Smooth muscle cell (in vitro differentiated cells): ENCODE data around the gene RUFY1. TPM values are rescaled to one million over a fixed set of nuclear protein-coding genes. Genes with fewer than 3 reads are reported as not detected.
A peak's percentile ranks its signal among the peaks of the same experiment; 100 is the strongest.
"Not testable (repeated sequence)": the region's sequence is repeated elsewhere in the genome, so short reads cannot be mapped to it uniquely, and the experiment has no call there.

ENCODE experiments used
- DNase-seq: peaks from one replicate; lab custom pipeline; 2025; ENCODE audit not compliant: unreplicated experiment; lab: John Stamatoyannopoulos, UW
- H2AFZ ChIP-seq: fragments of 200-600 bp; sonication (generic); 2 replicates; pipeline ENCODE4 v1.6.0; 2016; ENCODE audit warnings: antibody characterized with exemption, low read depth, mild to moderate bottlenecking
- H3F3A ChIP-seq: fragments of 200-600 bp; sonication (generic); 2 replicates; pipeline ENCODE4 v1.6.0; 2017; ENCODE audit warnings: antibody characterized with exemption, low read depth
- H3K27ac ChIP-seq: fragments of 200-600 bp; sonication (generic); 2 replicates; pipeline ENCODE4 v1.5.1; 2016; ENCODE audit warnings: low read depth, mild to moderate bottlenecking
- H3K27me3 ChIP-seq: fragments of 200-600 bp; sonication (generic); 2 replicates; pipeline ENCODE4 v1.6.1; 2016; ENCODE audit warnings: low read depth, mild to moderate bottlenecking
- H3K36me3 ChIP-seq: fragments of 200-600 bp; sonication (generic); 2 replicates; pipeline ENCODE4 v1.5.1; 2016; ENCODE audit warnings: low read depth
- H3K4me1 ChIP-seq: fragments of 200-600 bp; sonication (generic); 2 replicates; pipeline ENCODE4 v1.5.1; 2016; ENCODE audit warnings: low read depth
- H3K4me2 ChIP-seq: fragments of 200-600 bp; sonication (generic); 2 replicates; pipeline ENCODE4 v1.6.0; 2016; ENCODE audit warnings: mild to moderate bottlenecking
- H3K4me3 ChIP-seq: fragments of 200-600 bp; sonication (generic); 2 replicates; pipeline ENCODE4 v1.5.1; 2016; ENCODE audit warnings: mild to moderate bottlenecking
- H3K79me2 ChIP-seq: fragments of 200-600 bp; sonication (generic); 2 replicates; pipeline ENCODE4 v1.6.0; 2016; ENCODE audit warnings: low read depth, mild to moderate bottlenecking
- H3K9ac ChIP-seq: fragments of 200-600 bp; sonication (generic); 2 replicates; pipeline ENCODE4 v1.6.0; 2016; ENCODE audit warnings: low read depth
- H3K9me3 ChIP-seq: fragments of 200-600 bp; sonication (generic); replicated peaks from 2 replicates; pipeline ENCODE4 v1.5.1; 2016; ENCODE audit warnings: low read depth
- H4K20me1 ChIP-seq: fragments of 200-600 bp; sonication (generic); 2 replicates; pipeline ENCODE4 v1.6.0; 2016; ENCODE audit warnings: low read depth
- WGBS: methylation state at CpG from one replicate; pipeline ENCODE4 v1.1.7; 2016; ENCODE audit warnings: low lambda C conversion rate; 5-methylcytosine and 5-hydroxymethylcytosine counted together
- polyA plus RNA-seq: library from polyadenylated mRNA; unstranded; fragments of >200 nt; fragmentation: Nextera tagmentation; extraction: Ambion mirVana; gene quantifications from 2 replicates; pipeline ENCODE4 v1.2.1, GENCODE V29; 2016
- total RNA-seq: library from RNA; depleted of rRNA; stranded (reverse); fragments of >200 nt; gene quantifications from 2 replicates; pipeline ENCODE4 v1.2.3, GENCODE V29; 2014
- TF ChIP-seq, protein P1 (sequence below): fragments of 200-600 bp; sonication (generic); IDR thresholded peaks from 2 replicates; pipeline ENCODE4 v1.5.1; 2017; ENCODE audit warnings: borderline replicate concordance, mild to moderate bottlenecking, antibody characterized with exemption; ENCODE audit not compliant: insufficient read depth, poor library complexity, severe bottlenecking

RUFY1 gene
- total and polyA plus RNA-seq, 2 experiments from 2014 or later: 23.8 to 26.4 TPM

- H3K36me3 ChIP-seq, H3K4me3 ChIP-seq, H3K4me1 ChIP-seq, H4K20me1 ChIP-seq, DNase-seq, H3F3A ChIP-seq, H3K27ac ChIP-seq, H3K9me3 ChIP-seq, H3K9ac ChIP-seq, H3K27me3 ChIP-seq, H2AFZ ChIP-seq, H3K4me2 ChIP-seq, H3K79me2 ChIP-seq: not testable (repeated sequence)
- 75% methylated on average over 4 of the region's 5 CpGs for WGBS
Observed at GRCh38 chr5:179644766-179645165, 94.4 kb downstream of the RUFY1 start.

- H3K9me3 ChIP-seq: no peaks in the 10 kb centered on the region
- no peak overlapping the region for H3K4me3 ChIP-seq
- H3K9ac ChIP-seq: no peak overlapping the region
- no peaks in the 10 kb centered on the region for H3K27me3 ChIP-seq
- no peak overlapping the region for H3K27ac ChIP-seq
- H3F3A ChIP-seq: no peaks in the 10 kb centered on the region
- no peaks in the 10 kb centered on the region for H3K79me2 ChIP-seq
- no peaks in the 10 kb centered on the region for H3K36me3 ChIP-seq
- H4K20me1 ChIP-seq: no peaks in the 10 kb centered on the region
- WGBS: 85% methylated on average over 9 of the region's 9 CpGs
- no peak overlapping the region for H3K4me2 ChIP-seq
- H3K4me1 ChIP-seq: no peaks in the 10 kb centered on the region
- no peak overlapping the region for H2AFZ ChIP-seq
- DNase-seq: no peak
- TF ChIP-seq, protein P1, sequence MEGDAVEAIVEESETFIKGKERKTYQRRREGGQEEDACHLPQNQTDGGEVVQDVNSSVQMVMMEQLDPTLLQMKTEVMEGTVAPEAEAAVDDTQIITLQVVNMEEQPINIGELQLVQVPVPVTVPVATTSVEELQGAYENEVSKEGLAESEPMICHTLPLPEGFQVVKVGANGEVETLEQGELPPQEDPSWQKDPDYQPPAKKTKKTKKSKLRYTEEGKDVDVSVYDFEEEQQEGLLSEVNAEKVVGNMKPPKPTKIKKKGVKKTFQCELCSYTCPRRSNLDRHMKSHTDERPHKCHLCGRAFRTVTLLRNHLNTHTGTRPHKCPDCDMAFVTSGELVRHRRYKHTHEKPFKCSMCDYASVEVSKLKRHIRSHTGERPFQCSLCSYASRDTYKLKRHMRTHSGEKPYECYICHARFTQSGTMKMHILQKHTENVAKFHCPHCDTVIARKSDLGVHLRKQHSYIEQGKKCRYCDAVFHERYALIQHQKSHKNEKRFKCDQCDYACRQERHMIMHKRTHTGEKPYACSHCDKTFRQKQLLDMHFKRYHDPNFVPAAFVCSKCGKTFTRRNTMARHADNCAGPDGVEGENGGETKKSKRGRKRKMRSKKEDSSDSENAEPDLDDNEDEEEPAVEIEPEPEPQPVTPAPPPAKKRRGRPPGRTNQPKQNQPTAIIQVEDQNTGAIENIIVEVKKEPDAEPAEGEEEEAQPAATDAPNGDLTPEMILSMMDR: no peak
Observed at GRCh38 chr5:179648410-179648809, 98.1 kb downstream of the RUFY1 start.

GRCh38 chr5:179649166-179649703 lies 98.9 kb downstream of the RUFY1 start:
- not testable (repeated sequence) for H3K9me3 ChIP-seq, H3K4me3 ChIP-seq, H3K27me3 ChIP-seq, H3K79me2 ChIP-seq, DNase-seq, H3K9ac ChIP-seq, H4K20me1 ChIP-seq, H3K4me1 ChIP-seq, H3K27ac ChIP-seq, H3K36me3 ChIP-seq, H3K4me2 ChIP-seq, H2AFZ ChIP-seq, H3F3A ChIP-seq
- 90% methylated on average over 10 of the region's 10 CpGs for WGBS

- not testable (repeated sequence) for H3K9ac ChIP-seq, H3K4me3 ChIP-seq, H3K4me2 ChIP-seq, DNase-seq, H4K20me1 ChIP-seq, H3F3A ChIP-seq, H3K9me3 ChIP-seq, H3K4me1 ChIP-seq, H2AFZ ChIP-seq, H3K27me3 ChIP-seq, H3K79me2 ChIP-seq, H3K36me3 ChIP-seq, H3K27ac ChIP-seq
- 96% methylated on average over 15 of the region's 26 CpGs for WGBS
Observed at GRCh38 chr5:179650245-179650644, 99.9 kb downstream of the RUFY1 start.

- not testable (repeated sequence) for DNase-seq, H2AFZ ChIP-seq, H3K27ac ChIP-seq, H3K9ac ChIP-seq, H3K4me3 ChIP-seq, H3F3A ChIP-seq, H3K4me2 ChIP-seq, H3K9me3 ChIP-seq, H3K4me1 ChIP-seq, H3K27me3 ChIP-seq, H3K36me3 ChIP-seq, H4K20me1 ChIP-seq, H3K79me2 ChIP-seq
- 81% methylated on average over 2 of the region's 2 CpGs for WGBS
Observed at GRCh38 chr5:179653135-179653534, 102.8 kb downstream of the RUFY1 start.

GRCh38 chr5:179657302-179658178 lies 107.2 kb downstream of the RUFY1 start:
- not testable (repeated sequence) for H3F3A ChIP-seq, H3K4me1 ChIP-seq, H3K4me2 ChIP-seq, H3K27me3 ChIP-seq, H3K4me3 ChIP-seq, H3K79me2 ChIP-seq, H3K27ac ChIP-seq, DNase-seq, H4K20me1 ChIP-seq, H3K9ac ChIP-seq, H3K36me3 ChIP-seq, H3K9me3 ChIP-seq, H2AFZ ChIP-seq
- WGBS: 27% methylated on average over 14 of the region's 50 CpGs

- H3K79me2 ChIP-seq, H3K27ac ChIP-seq, H3K36me3 ChIP-seq, H3K4me1 ChIP-seq, H3F3A ChIP-seq, DNase-seq, H4K20me1 ChIP-seq, H3K9me3 ChIP-seq, H3K27me3 ChIP-seq, H3K9ac ChIP-seq: not testable (repeated sequence)
- 11% methylated on average over 11 of the region's 29 CpGs for WGBS
- Histone ChIP-seq H2AFZ (peak overlapping the region; percentile 28), H3K4me3 (peak overlapping the region; percentile 45), H3K4me2 (peak overlapping the region; percentile 79)
Observed at GRCh38 chr5:179658179-179658856, 108.0 kb downstream of the RUFY1 start.
